HEK293T (cell line): ENCODE measurements around the gene LRIG1.

Experiments
- CTCF ChIA-PET: fragments of 350-600 bp; formaldehyde crosslinking; extraction: SDS; loops from one replicate; lab custom pipeline; 2021; ENCODE audit warnings: antibody characterized with exemption, inconsistent platforms; lab: Yijun Ruan, JAX
- POLR2A ChIA-PET: fragments of 350-600 bp; formaldehyde crosslinking; extraction: SDS; loops from one replicate; lab custom pipeline; 2020; ENCODE audit warnings: antibody characterized with exemption, inconsistent platforms; lab: Yijun Ruan, JAX
- DNase-seq: peaks from one replicate; pipeline ENCODE4 v3.0.0; 2012; ENCODE audit warnings: mixed read lengths; ENCODE audit errors: extremely low spot score
- ARNT ChIP-seq: fragments of 450-650 bp; IDR thresholded peaks from 2 replicates; pipeline ENCODE4 v1.6.1; 2017; ENCODE audit warnings: mild to moderate bottlenecking
- BHLHE40 ChIP-seq: fragments of 450-650 bp; IDR thresholded peaks from 2 replicates; pipeline ENCODE4 v1.6.1; 2016; ENCODE audit warnings: mild to moderate bottlenecking, moderate library complexity, borderline replicate concordance
- CTBP1 ChIP-seq: fragments of 450-650 bp; IDR thresholded peaks from 2 replicates; pipeline ENCODE4 v1.6.1; 2016; ENCODE audit warnings: borderline replicate concordance
- ELF4 ChIP-seq: fragments of 450-650 bp; IDR thresholded peaks from 2 replicates; pipeline ENCODE4 v1.6.1; 2017; ENCODE audit warnings: antibody characterized with exemption
- FOXA1 ChIP-seq: fragments of 450-650 bp; IDR thresholded peaks from 2 replicates; pipeline ENCODE4 v1.6.1; 2016; ENCODE audit warnings: mild to moderate bottlenecking
- FOXK2 ChIP-seq: fragments of 450-650 bp; IDR thresholded peaks from 2 replicates; pipeline ENCODE4 v1.6.1; 2016; ENCODE audit warnings: mild to moderate bottlenecking
- FOXM1 ChIP-seq: fragments of 450-650 bp; IDR thresholded peaks from 2 replicates; pipeline ENCODE4 v1.6.1; 2017; ENCODE audit warnings: mild to moderate bottlenecking, borderline replicate concordance
- HDGF ChIP-seq: fragments of 450-650 bp; IDR thresholded peaks from 2 replicates; pipeline ENCODE4 v1.6.1; 2017; ENCODE audit warnings: antibody characterized with exemption, borderline replicate concordance
- L3MBTL2 ChIP-seq: fragments of 450-650 bp; conservative IDR thresholded peaks from 2 replicates; pipeline ENCODE4 v1.6.1; 2016; ENCODE audit warnings: mild to moderate bottlenecking
- LEF1 ChIP-seq: fragments of 450-650 bp; IDR thresholded peaks from 2 replicates; pipeline ENCODE4 v1.6.1; 2017; ENCODE audit warnings: mild to moderate bottlenecking, borderline replicate concordance
- NFRKB ChIP-seq: fragments of 450-650 bp; IDR thresholded peaks from 2 replicates; pipeline ENCODE4 v1.6.1; 2016; ENCODE audit warnings: mild to moderate bottlenecking, moderate library complexity
- SP1 ChIP-seq: fragments of 450-650 bp; IDR thresholded peaks from 2 replicates; pipeline ENCODE4 v1.6.1; 2017
- SUZ12 ChIP-seq: fragments of 450-650 bp; IDR thresholded peaks from 2 replicates; pipeline ENCODE4 v1.6.1; 2016; ENCODE audit warnings: mild to moderate bottlenecking
- TARDBP ChIP-seq: fragments of 450-650 bp; IDR thresholded peaks from 2 replicates; pipeline ENCODE4 v1.6.1; 2016
- ZNF384 ChIP-seq: fragments of 450-650 bp; IDR thresholded peaks from 2 replicates; pipeline ENCODE4 v1.6.1; 2016
- TF ChIP-seq, protein P1 (sequence below): fragments of 450-650 bp; IDR thresholded peaks from 2 replicates; pipeline ENCODE4 v1.6.1; 2016

Gene LRIG1

GRCh38 chr3:66441129-66441528 is 59.7 kb downstream of the LRIG1 start:
- ChIA-PET CTCF (no interaction called here), POLR2A (no interaction called here)
- no peak for DNase-seq
- TF ChIP-seq CTBP1 (no peak), FOXK2 (no peak), TARDBP (no peak), SP1 (no peak), ZNF384 (no peak), ELF4 (no peak), FOXM1 (no peak), BHLHE40 (no peak), SUZ12 (no peak), ARNT (no peak), L3MBTL2 (no peak), NFRKB (no peak), LEF1 (no peak), FOXA1 (no peak)
- TF ChIP-seq, protein P1, sequence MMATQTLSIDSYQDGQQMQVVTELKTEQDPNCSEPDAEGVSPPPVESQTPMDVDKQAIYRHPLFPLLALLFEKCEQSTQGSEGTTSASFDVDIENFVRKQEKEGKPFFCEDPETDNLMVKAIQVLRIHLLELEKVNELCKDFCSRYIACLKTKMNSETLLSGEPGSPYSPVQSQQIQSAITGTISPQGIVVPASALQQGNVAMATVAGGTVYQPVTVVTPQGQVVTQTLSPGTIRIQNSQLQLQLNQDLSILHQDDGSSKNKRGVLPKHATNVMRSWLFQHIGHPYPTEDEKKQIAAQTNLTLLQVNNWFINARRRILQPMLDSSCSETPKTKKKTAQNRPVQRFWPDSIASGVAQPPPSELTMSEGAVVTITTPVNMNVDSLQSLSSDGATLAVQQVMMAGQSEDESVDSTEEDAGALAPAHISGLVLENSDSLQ: no peak

DNA sequence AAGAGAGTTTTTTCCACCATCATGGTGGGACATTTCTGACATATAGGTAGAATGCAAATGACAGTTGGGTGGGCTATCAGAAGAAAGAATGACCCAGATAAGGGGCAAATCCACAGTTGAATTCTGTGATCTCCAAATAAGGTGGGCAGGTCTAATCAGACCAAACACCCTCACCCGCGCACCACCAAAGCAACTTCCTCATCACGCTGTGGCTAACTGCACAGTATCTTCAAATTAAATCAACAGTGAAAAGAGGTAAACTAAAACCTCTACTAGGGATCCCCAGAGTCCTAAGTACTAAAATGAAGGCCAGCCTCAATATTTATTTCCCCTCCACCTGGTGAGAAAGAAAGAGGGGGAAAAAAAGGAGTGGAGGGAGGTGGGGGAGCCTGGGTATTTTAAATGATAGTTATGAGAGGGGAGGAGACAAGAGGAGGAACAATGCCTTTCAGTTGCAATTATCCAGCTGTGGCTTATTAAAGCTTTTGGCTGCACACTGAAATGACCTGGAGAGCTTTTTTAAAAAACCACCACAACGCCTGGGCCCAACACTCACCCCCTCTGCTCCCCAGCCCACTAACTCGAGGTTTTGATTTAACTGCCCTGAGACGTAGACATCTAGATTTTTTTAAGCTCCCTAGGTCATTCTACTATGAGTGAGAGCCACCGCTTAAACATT is 61.0 kb downstream of the LRIG1 start:
- no peak for DNase-seq
- ChIA-PET POLR2A (no interaction called here), CTCF (interaction anchor here (0.7 kb wide), 1 partner anchor 189 kb away, joined by 3 read pairs; no protein-coding TSS in a partner anchor)
- no peak for TF ChIP-seq NFRKB
- TF ChIP-seq TARDBP: no peak
- TF ChIP-seq ELF4: no peak
- no peak for TF ChIP-seq FOXM1
- no peak for TF ChIP-seq ZNF384
- TF ChIP-seq FOXK2: no peak
- no peak for TF ChIP-seq LEF1
- TF ChIP-seq CTBP1: no peak
- TF ChIP-seq SP1: no peak
- TF ChIP-seq L3MBTL2: no peak
- no peak for TF ChIP-seq ARNT
- no peak for TF ChIP-seq SUZ12

DNA sequence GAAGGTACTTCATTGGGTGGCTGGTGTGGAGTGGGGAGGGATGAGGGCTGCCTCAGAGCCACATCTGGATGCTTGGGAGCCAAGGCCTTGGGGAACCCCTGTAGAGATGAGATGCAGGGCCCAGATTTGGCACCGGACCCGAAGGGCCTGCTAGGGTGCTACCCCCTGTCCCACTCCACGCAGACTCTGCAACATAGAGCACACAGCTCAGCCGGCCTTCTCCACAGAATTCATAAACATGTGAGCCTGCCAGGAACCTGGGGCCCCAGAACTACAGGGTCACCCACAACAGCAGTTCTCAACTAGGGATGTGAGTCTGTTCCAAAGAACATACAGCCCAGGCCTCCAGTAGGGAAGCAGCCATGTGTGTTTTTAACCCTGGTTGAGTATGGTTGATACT is 62.8 kb downstream of the LRIG1 start:
- DNase-seq: no peak
- ChIA-PET POLR2A (no interaction called here), CTCF (no interaction called here)
- TF ChIP-seq FOXA1: no peak

- POLR2A ChIA-PET: no interaction called here
- DNase-seq: no peak
- CTCF ChIA-PET: no interaction called here
- TF ChIP-seq SUZ12 (no peak), ZNF384 (no peak)
- TF ChIP-seq, protein P1: no peak
Observed at GRCh38 chr3:66437341-66437929, 63.4 kb downstream of the LRIG1 start.

DNA sequence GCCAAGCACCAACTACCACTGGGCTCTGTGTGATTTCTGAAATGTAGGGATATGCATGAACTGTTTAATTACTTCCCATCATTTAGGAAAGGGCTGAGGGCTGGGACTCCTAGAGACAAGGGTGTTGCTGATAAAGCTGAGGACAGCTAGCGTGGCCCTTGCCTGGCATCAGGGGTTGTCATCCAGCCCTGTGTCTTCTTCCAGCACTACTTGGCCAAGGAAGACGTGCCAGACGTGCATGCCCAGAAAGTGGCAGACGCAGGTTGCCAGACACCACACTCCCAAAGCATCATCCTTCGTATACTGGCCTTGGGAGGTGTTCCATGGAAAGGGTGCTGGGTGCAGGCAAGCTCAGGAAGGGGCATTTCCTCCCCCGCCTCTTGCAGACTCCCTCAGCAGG is 64.8 kb downstream of the LRIG1 start:
- POLR2A ChIA-PET: no interaction called here
- TF ChIP-seq NFRKB: no peak

GRCh38 chr3:66434726-66435125 is 66.1 kb downstream of the LRIG1 start:
- CTCF ChIA-PET: no interaction called here
- no peak for TF ChIP-seq SP1
- no peak for TF ChIP-seq FOXM1
- TF ChIP-seq, protein P1: no peak
- TF ChIP-seq HDGF: no peak
- TF ChIP-seq LEF1: no peak
- TF ChIP-seq SUZ12: no peak
- TF ChIP-seq ARNT: no peak
- TF ChIP-seq CTBP1: no peak
- TF ChIP-seq L3MBTL2: no peak
- TF ChIP-seq ELF4: no peak
- no peak for TF ChIP-seq FOXK2
- TF ChIP-seq NFRKB: no peak
- no peak for TF ChIP-seq BHLHE40
- TF ChIP-seq ZNF384: no peak
- TF ChIP-seq FOXA1: no peak
- no peak for TF ChIP-seq TARDBP
- POLR2A ChIA-PET: no interaction called here
- DNase-seq: no peak

More for the DNA sequence above, 64.8 kb downstream of the LRIG1 start:
- CTCF ChIA-PET: no interaction called here
- no peak for DNase-seq

DNA sequence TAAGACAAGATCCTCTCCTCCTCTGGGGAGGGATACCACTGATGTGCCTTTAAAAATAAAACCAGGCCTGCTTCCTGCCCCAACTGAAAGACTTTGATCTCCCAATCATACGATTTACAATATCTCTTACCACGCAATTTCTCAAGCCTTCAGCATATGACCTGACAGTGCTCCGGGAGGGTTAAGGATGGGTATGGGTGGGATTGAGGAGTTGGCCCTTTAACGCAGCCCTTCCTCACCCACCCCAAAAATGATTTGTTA is 67.4 kb downstream of the LRIG1 start:
- CTCF ChIA-PET: no interaction called here
- no peak for DNase-seq
- POLR2A ChIA-PET: no interaction called here
- TF ChIP-seq L3MBTL2 (no peak), BHLHE40 (no peak), FOXM1 (no peak), LEF1 (no peak), FOXA1 (no peak), SUZ12 (no peak), TARDBP (no peak), NFRKB (no peak), FOXK2 (no peak), CTBP1 (no peak), SP1 (no peak), ZNF384 (no peak), HDGF (no peak), ELF4 (no peak), ARNT (no peak)
- TF ChIP-seq, protein P1: no peak
